Neuronal stem cell (in vitro differentiated cells): ENCODE measurements around the gene DUS1L.

Source experiments
- DNase-seq: peaks from one replicate; pipeline ENCODE4 v3.0.0-alpha.2; 2013; ENCODE audit warnings: low spot score
- H2AFZ ChIP-seq: one replicate; pipeline ENCODE4 v1.6.1; 2013; ENCODE audit warnings: mild to moderate bottlenecking, low read length, inconsistent platforms
- H2AK5ac ChIP-seq: 2 replicates; pipeline ENCODE4 v1.6.1; 2013; ENCODE audit warnings: low read depth, mild to moderate bottlenecking, inconsistent platforms, low read length, moderate library complexity, mixed read lengths
- H2BK120ac ChIP-seq: 2 replicates; pipeline ENCODE4 v1.6.1; 2013; ENCODE audit warnings: low read depth, mild to moderate bottlenecking, inconsistent platforms, low read length, moderate library complexity, mixed read lengths
- H2BK12ac ChIP-seq: one replicate; pipeline ENCODE4 v1.6.1; 2013; ENCODE audit warnings: low read length, inconsistent platforms
- H2BK15ac ChIP-seq: 2 replicates; pipeline ENCODE4 v1.6.1; 2013; ENCODE audit warnings: mild to moderate bottlenecking, low read length, inconsistent platforms, mixed read lengths
- H2BK5ac ChIP-seq: one replicate; pipeline ENCODE4 v1.6.1; 2013; ENCODE audit warnings: inconsistent platforms, mild to moderate bottlenecking, low read length, moderate library complexity
- H3K14ac ChIP-seq: one replicate; pipeline ENCODE4 v1.6.1; 2013; ENCODE audit warnings: low read length, inconsistent platforms
- H3K18ac ChIP-seq: 2 replicates; pipeline ENCODE4 v1.6.1; 2013; ENCODE audit warnings: low read length, inconsistent platforms
- H3K23ac ChIP-seq: 2 replicates; pipeline ENCODE4 v1.6.1; 2013; ENCODE audit warnings: low read depth, mild to moderate bottlenecking, mixed read lengths, low read length, inconsistent platforms; ENCODE audit not compliant: poor library complexity
- H3K27ac ChIP-seq: replicated peaks from 3 replicates; pipeline ENCODE4 v1.5.1; 2013; ENCODE audit warnings: low read length, inconsistent platforms
- H3K27me3 ChIP-seq, 3 experiments: 2 replicates each; pipeline ENCODE4 v1.6.1; 2013; ENCODE audit warnings: low read length in 3 of 3, mild to moderate bottlenecking in 2 of 3, inconsistent platforms in 1 of 3, low read depth in 1 of 3, mixed read lengths in 1 of 3, moderate library complexity in 1 of 3; ENCODE audit not compliant: control insufficient read depth in 3 of 3, insufficient read depth in 3 of 3
- H3K36me3 ChIP-seq, 2 donors: replicated peaks in 1 of 2; 2 replicates each; pipeline ENCODE4 v1.6.1; 2013; ENCODE audit warnings: low read length in 2 of 2; ENCODE audit not compliant: control insufficient read depth in 2 of 2, insufficient read depth in 2 of 2
- H3K4ac ChIP-seq: 2 replicates; pipeline ENCODE4 v1.6.1; 2013; ENCODE audit warnings: inconsistent platforms, mild to moderate bottlenecking, low read length, moderate library complexity
- H3K4me1 ChIP-seq, 2 donors: 1 replicate in 1 of 2; 2 replicates in 1 of 2; pipeline ENCODE4 v1.6.1; 2013; ENCODE audit warnings: low read length in 2 of 2, low read depth in 1 of 2; ENCODE audit not compliant: control insufficient read depth in 2 of 2, insufficient read depth in 1 of 2
- H3K4me2 ChIP-seq: one replicate; pipeline ENCODE4 v1.6.1; 2013; ENCODE audit warnings: mild to moderate bottlenecking, low read length, inconsistent platforms; ENCODE audit not compliant: insufficient read depth, poor library complexity, severe bottlenecking
- H3K4me3 ChIP-seq, 2 donors: 2 replicates each; pipeline ENCODE4 v1.5.1; 2013; ENCODE audit warnings: low read length in 2 of 2, mild to moderate bottlenecking in 2 of 2, inconsistent platforms in 1 of 2, moderate library complexity in 1 of 2
- H3K79me1 ChIP-seq: one replicate; pipeline ENCODE4 v1.6.1; 2013; ENCODE audit warnings: low read depth, mild to moderate bottlenecking, inconsistent platforms, low read length, moderate library complexity
- H3K9ac ChIP-seq: one replicate; pipeline ENCODE4 v1.6.1; 2013; ENCODE audit warnings: mild to moderate bottlenecking, low read depth, low read length, inconsistent platforms; ENCODE audit not compliant: poor library complexity
- H3K9me3 ChIP-seq, 2 donors: replicated peaks in 1 of 2; 2 replicates each; pipeline versions ENCODE3 to v1.6.1; 2013; ENCODE audit warnings: low read length in 2 of 2, mild to moderate bottlenecking in 2 of 2, inconsistent platforms in 1 of 2, low read depth in 1 of 2, mixed read lengths in 1 of 2, moderate library complexity in 1 of 2; ENCODE audit not compliant: control insufficient read depth in 2 of 2, insufficient read depth in 1 of 2
- H4K8ac ChIP-seq: one replicate; pipeline ENCODE4 v1.6.1; 2013; ENCODE audit warnings: low read depth, mild to moderate bottlenecking, inconsistent platforms, low read length, moderate library complexity
- H4K91ac ChIP-seq: one replicate; pipeline ENCODE4 v1.6.1; 2013; ENCODE audit warnings: low read length, low read depth, mild to moderate bottlenecking, inconsistent platforms; ENCODE audit not compliant: poor library complexity
- whole genome bisulfite sequencing, 2 donors: extraction: QIAGEN DNeasy Blood & Tissue Kit; methylation state at CpG; one replicate each; pipeline ENCODE4 v1.1.7; 2013; ENCODE audit warnings: missing lambda C conversion rate in 2 of 2, mixed read lengths in 1 of 2; ENCODE audit not compliant: insufficient read length in 2 of 2, insufficient replicate concordance in 1 of 2; ENCODE audit errors: extremely low coverage in 2 of 2; 5-methylcytosine and 5-hydroxymethylcytosine counted together

Gene DUS1L

GRCh38 chr17:82047379-82047778 is 18.2 kb downstream of the DUS1L start:
- Histone ChIP-seq H2AFZ (no peak overlapping the region), H2BK15ac (no peak overlapping the region), H4K91ac (no peak overlapping the region), H3K4me1 (peaks cover 3 to 4% of the 10 kb centered on the region in 2 donors), H3K27ac (no peak overlapping the region), H2BK120ac (no peak overlapping the region), H3K9me3 (no peaks in the 10 kb centered on the region), H3K36me3 (peaks cover 26 to 31% of the 10 kb centered on the region in 2 donors), H3K27me3 (no peaks in the 10 kb centered on the region), H3K79me1 (peaks cover 15% of the 10 kb centered on the region), H4K8ac (no peak overlapping the region), H3K23ac (peak overlapping the region; percentile 50), H3K14ac (no peak overlapping the region), H2AK5ac (no peak overlapping the region), H3K9ac (no peak overlapping the region), H2BK5ac (no peak overlapping the region), H3K4me2 (no peak overlapping the region), H2BK12ac (no peak overlapping the region), H3K18ac (no peak overlapping the region), H3K4me3 (peak overlapping the region in 1 of 2 donors; percentile 63), H3K4ac (no peak overlapping the region)
- DNase-seq, result no peak
- no CpG with 5 or more reads among the region's 24 CpGs for WGBS, 2 donors

- H3K9me3 ChIP-seq, result no peaks in the 10 kb centered on the region
- H3K4me2 ChIP-seq, result no peak overlapping the region
- peaks cover 26 to 31% of the 10 kb centered on the region in 2 donors for H3K36me3 ChIP-seq
- no peak overlapping the region for H3K18ac ChIP-seq
- H3K4me1 ChIP-seq, result peaks cover 3 to 4% of the 10 kb centered on the region in 2 donors
- no peaks in the 10 kb centered on the region for H3K27me3 ChIP-seq
- no peak overlapping the region for H4K91ac ChIP-seq
- H3K4ac ChIP-seq, result no peak overlapping the region
- DNase-seq, result no peak
- no peak overlapping the region for H4K8ac ChIP-seq
- no peak overlapping the region for H2BK120ac ChIP-seq
- H2BK5ac ChIP-seq, result no peak overlapping the region
- H3K4me3 ChIP-seq, result no peak overlapping the region
- no peak overlapping the region for H3K23ac ChIP-seq
- no peak overlapping the region for H3K14ac ChIP-seq
- no peak overlapping the region for H3K9ac ChIP-seq
- H2AK5ac ChIP-seq, result no peak overlapping the region
- no peak overlapping the region for H3K27ac ChIP-seq
- H3K79me1 ChIP-seq, result peaks cover 13% of the 10 kb centered on the region
- no peak overlapping the region for H2AFZ ChIP-seq
- H2BK12ac ChIP-seq, result no peak overlapping the region
- WGBS, 2 donors, result no CpG with 5 or more reads among the region's 21 CpGs
- H2BK15ac ChIP-seq, result no peak overlapping the region
These were observed 18.7 kb downstream of the DUS1L start for GRCh38 chr17:82046903-82047302.

GRCh38 chr17:82045936-82046484 is 19.6 kb downstream of the DUS1L start:
- Histone ChIP-seq H2BK120ac (no peak overlapping the region), H3K18ac (no peak overlapping the region), H2BK12ac (no peak overlapping the region), H4K8ac (no peak overlapping the region), H2BK5ac (no peak overlapping the region), H2BK15ac (no peak overlapping the region), H3K36me3 (peaks cover 26 to 31% of the 10 kb centered on the region in 2 donors), H3K4me2 (no peak overlapping the region), H3K4me3 (peak overlapping the region in 1 of 2 donors; percentile 22), H3K9ac (no peak overlapping the region), H3K14ac (no peak overlapping the region), H3K27me3 (no peaks in the 10 kb centered on the region), H2AFZ (no peak overlapping the region), H3K4ac (no peak overlapping the region), H3K9me3 (no peaks in the 10 kb centered on the region), H3K27ac (no peak overlapping the region), H2AK5ac (no peak overlapping the region), H4K91ac (no peak overlapping the region), H3K4me1 (peaks cover 3 to 4% of the 10 kb centered on the region in 2 donors), H3K79me1 (peaks cover 13% of the 10 kb centered on the region), H3K23ac (peak overlapping the region; percentile 58)
- DNase-seq, result no peak
- no CpG with 5 or more reads among the region's 14 CpGs for WGBS, 2 donors

- H2AK5ac ChIP-seq, result no peak overlapping the region
- no peak overlapping the region for H2BK15ac ChIP-seq
- peak overlapping the region; percentile 83 for H2AFZ ChIP-seq
- no peak overlapping the region for H3K4ac ChIP-seq
- no peak overlapping the region for H3K9ac ChIP-seq
- H3K4me1 ChIP-seq, result no peaks in the 10 kb centered on the region
- no peak overlapping the region for H3K27ac ChIP-seq
- no peak overlapping the region for H2BK12ac ChIP-seq
- no peak overlapping the region for H4K8ac ChIP-seq
- no peak overlapping the region for H3K14ac ChIP-seq
- no peak overlapping the region for H4K91ac ChIP-seq
- H3K79me1 ChIP-seq, result peaks cover 2% of the 10 kb centered on the region
- WGBS, 2 donors, result no CpG with 5 or more reads among the region's 16 CpGs
- H3K36me3 ChIP-seq, result peaks cover 12 to 16% of the 10 kb centered on the region in 2 donors
- H3K23ac ChIP-seq, result no peak overlapping the region
- no peak overlapping the region for H3K4me3 ChIP-seq
- H3K27me3 ChIP-seq, result no peaks in the 10 kb centered on the region
- no peak overlapping the region for H3K4me2 ChIP-seq
- DNase-seq, result no peak
- H3K9me3 ChIP-seq, result no peaks in the 10 kb centered on the region
- H2BK120ac ChIP-seq, result no peak overlapping the region
- no peak overlapping the region for H2BK5ac ChIP-seq
- H3K18ac ChIP-seq, result no peak overlapping the region
These were observed 22.1 kb downstream of the DUS1L start for GRCh38 chr17:82043507-82043906.
